Lung (tissue), 12 donors: ENCODE measurements around the gene SEC14L3. TPM values are rescaled to one million over a fixed set of nuclear protein-coding genes. Genes with fewer than 3 reads are reported as not detected.

Source experiments
- ATAC-seq: fragments of 200-7000 bp; cut with Tn5 transposase; one replicate; pipeline ENCODE4 v1.9.1; 2020; ENCODE audit warnings: moderate number of reproducible peaks; ENCODE audit not compliant: insufficient read depth, low FRiP score
- DNase-seq, 3 donors: peaks; one replicate each; pipeline ENCODE4 v3.0.0-alpha.2; 2013 to 2017
- H3K27ac ChIP-seq, 2 donors: one replicate each; pipeline ENCODE4 v1.5.1; 2013; ENCODE audit warnings: mild to moderate bottlenecking in 2 of 2, moderate library complexity in 2 of 2, control low read depth in 1 of 2, inconsistent platforms in 1 of 2, low read depth in 1 of 2, low read length in 1 of 2
- H3K27me3 ChIP-seq, 3 donors: one replicate each; pipeline ENCODE4 v1.5.1; 2013; ENCODE audit warnings: low read length in 2 of 3; ENCODE audit not compliant: control insufficient read depth in 3 of 3, insufficient read depth in 3 of 3
- H3K36me3 ChIP-seq, 4 donors: one replicate each; pipeline ENCODE4 v1.5.1; 2013; ENCODE audit warnings: low read length in 4 of 4, mild to moderate bottlenecking in 1 of 4, moderate library complexity in 1 of 4; ENCODE audit not compliant: control insufficient read depth in 4 of 4, insufficient read depth in 4 of 4
- H3K4me1 ChIP-seq, 5 donors: one replicate each; pipeline ENCODE4 v1.5.1; 2013; ENCODE audit warnings: low read length in 5 of 5, mild to moderate bottlenecking in 2 of 5, moderate library complexity in 1 of 5; ENCODE audit not compliant: control insufficient read depth in 5 of 5, insufficient read depth in 5 of 5
- H3K4me3 ChIP-seq: one replicate; pipeline ENCODE4 v1.5.1; 2013; ENCODE audit warnings: mild to moderate bottlenecking, control low read depth, moderate library complexity
- H3K9ac ChIP-seq, 2 donors: one replicate each; pipeline ENCODE4 v1.5.1; 2013; ENCODE audit warnings: low read length in 2 of 2, control low read depth in 1 of 2; ENCODE audit not compliant: insufficient read depth in 1 of 2
- H3K9me3 ChIP-seq, 4 donors: one replicate each; pipeline ENCODE4 v1.5.1; 2013; ENCODE audit warnings: low read length in 3 of 4, mild to moderate bottlenecking in 1 of 4, moderate library complexity in 1 of 4; ENCODE audit not compliant: control insufficient read depth in 4 of 4, insufficient read depth in 3 of 4
- CTCF ChIP-seq: IDR thresholded peaks from 2 replicates; pipeline ENCODE4 v1.5.1; 2012; ENCODE audit warnings: mild to moderate bottlenecking; ENCODE audit errors: control extremely low read depth, extremely low read depth
- WGBS, 2 donors: extraction: QIAGEN DNeasy Blood & Tissue Kit; methylation state at CpG; one replicate each; pipeline ENCODE4 v1.1.7; 2013; 5-methylcytosine and 5-hydroxymethylcytosine counted together
- polyA plus RNA-seq, 2 donors: library from polyadenylated mRNA; stranded (reverse); fragments of 200-250 nt; gene quantifications; one replicate each; pipeline ENCODE4 v1.2.1, GENCODE V29; 2013
- total RNA-seq, 2 donors: library from RNA; depleted of rRNA in 1 of 2; stranded (reverse); fragments of >200 nt in 1 of 2; gene quantifications; one replicate each; pipeline ENCODE4 v1.2.1, GENCODE V29; 2014 to 2021
- donor health status: control.
- donor health status: control.
- donor health status: Bipolar disorder and iron deficiency.
- donor health status: healthy.
- donor health status: DM: yes; HTN: yes; CAD: no.

Gene SEC14L3
- total and polyA plus RNA-seq, 4 donors = 0.17 to 0.98 (median 0.70) TPM

- Histone ChIP-seq H3K9ac (no peak overlapping the region), H3K4me3 (no peak overlapping the region), H3K4me1 (no peaks in the 10 kb centered on the region), H3K27me3 (no peaks in the 10 kb centered on the region), H3K27ac (no peak overlapping the region), H3K36me3 (peaks cover 8 to 24% (median 21%) of the 10 kb centered on the region in 4 donors), H3K9me3 (peaks cover 0 to 1% (median 0%) of the 10 kb centered on the region in 4 donors)
- DNase-seq (no peak), ATAC-seq (no peak)
- TF ChIP-seq CTCF = no peak
- WGBS, 2 donors = 88% methylated on average over 4 of the region's 4 CpGs
Observed at GRCh38 chr22:30414525-30415047, 57.2 kb downstream of the SEC14L3 start.

- Histone ChIP-seq H3K9ac (no peak overlapping the region), H3K4me1 (no peaks in the 10 kb centered on the region), H3K36me3 (peaks cover 8 to 24% (median 21%) of the 10 kb centered on the region in 4 donors), H3K27ac (no peak overlapping the region), H3K27me3 (no peaks in the 10 kb centered on the region), H3K9me3 (peaks cover 0 to 1% (median 0%) of the 10 kb centered on the region in 4 donors), H3K4me3 (no peak overlapping the region)
- WGBS, 2 donors = 88 to 96% methylated on average over 5 of the region's 5 CpGs
- no peak for ATAC-seq
- TF ChIP-seq CTCF = no peak
- no peak for DNase-seq
Observed at GRCh38 chr22:30413745-30414524, 57.9 kb downstream of the SEC14L3 start.

GRCh38 chr22:30413001-30413400, 58.8 kb downstream of the SEC14L3 start:
- H3K27me3 ChIP-seq = no peaks in the 10 kb centered on the region
- peaks cover 0 to 1% (median 0%) of the 10 kb centered on the region in 4 donors for H3K9me3 ChIP-seq
- no peaks in the 10 kb centered on the region for H3K4me1 ChIP-seq
- no peak overlapping the region for H3K4me3 ChIP-seq
- no peak for TF ChIP-seq CTCF
- 91 to 95% methylated on average over 4 of the region's 4 CpGs for WGBS, 2 donors
- H3K36me3 ChIP-seq = peaks cover 8 to 30% (median 23%) of the 10 kb centered on the region in 4 donors
- H3K27ac ChIP-seq = no peak overlapping the region
- H3K9ac ChIP-seq = no peak overlapping the region
- ATAC-seq (no peak), DNase-seq (no peak)
